GM12878 (cell line): ENCODE results near the gene TNFRSF1A. TPM values are rescaled to one million over a fixed set of nuclear protein-coding genes. Genes with fewer than 3 reads are reported as not detected.

Experiments
- ATAC-seq: fragments of 200-7000 bp; cut with Tn5 transposase; 3 replicates; pipeline ENCODE4 v1.9.1; 2020; ENCODE audit warnings: mild to moderate bottlenecking, moderate library complexity
- BruUV-seq: library from RNA; stranded (reverse); fragments of 400-500 nt; replicated peaks from 2 replicates; lab custom pipeline; 2021; lab: Mats Ljungman, UMichigan
- CTCF ChIA-PET: fragments of 300-600 bp; sonication (Branson Sonifier 250); formaldehyde crosslinking; extraction: SDS; loops from one replicate; lab custom pipeline; 2021; ENCODE audit warnings: inconsistent platforms; lab: Yijun Ruan, JAX
- POLR2A ChIA-PET: fragments of 350-600 bp; formaldehyde crosslinking; extraction: SDS; loops from one replicate; lab custom pipeline; 2021; ENCODE audit warnings: inconsistent platforms; lab: Charles Lee
- RAD21 ChIA-PET: fragments of 300-600 bp; sonication (Branson Sonifier 250); formaldehyde crosslinking; loops from one replicate; lab custom pipeline; 2023; ENCODE audit warnings: antibody characterized with exemption; ENCODE audit not compliant: unreplicated experiment; lab: Charles Lee
- SMC1A ChIA-PET: fragments of 300-600 bp; sonication (Branson Sonifier 250); formaldehyde crosslinking; loops from one replicate; lab custom pipeline; 2023; ENCODE audit not compliant: unreplicated experiment, uncharacterized antibody; lab: Charles Lee
- DNase-seq: peaks from one replicate; pipeline ENCODE4 v3.0.0-alpha.2; 2011; ENCODE audit warnings: low read depth, low spot score
- FAIRE-seq: peaks from 3 replicates; lab custom pipeline; 2011; peaks lifted over from hg19 to GRCh38; lab: Jason Lieb, UNC
- H2AFZ ChIP-seq: 2 replicates; pipeline ENCODE4 v1.6.0; 2011; ENCODE audit warnings: low read depth, low read length, control low read depth; ENCODE audit not compliant: control insufficient read depth
- H3K27ac ChIP-seq: 2 replicates; pipeline ENCODE4 v1.5.1; 2011; ENCODE audit warnings: control low read depth; ENCODE audit not compliant: control insufficient read depth, insufficient read depth
- H3K27me3 ChIP-seq, 2 experiments: replicated peaks in 1 of 2; 2 replicates each; pipeline versions ENCODE4 v1.6.0 to v1.6.1; 2011; ENCODE audit warnings: low read length in 1 of 2; ENCODE audit not compliant: control insufficient read depth in 2 of 2, insufficient read depth in 2 of 2
- H3K36me3 ChIP-seq, 2 experiments: 2 replicates each; pipeline ENCODE4 v1.5.1; 2011; ENCODE audit warnings: low read length in 1 of 2; ENCODE audit not compliant: control insufficient read depth in 2 of 2, insufficient read depth in 2 of 2
- H3K4me1 ChIP-seq: 2 replicates; pipeline ENCODE4 v1.6.1; 2011; ENCODE audit warnings: mild to moderate bottlenecking, low read length, moderate library complexity, mixed read lengths; ENCODE audit not compliant: control insufficient read depth, insufficient read depth
- H3K4me2 ChIP-seq: 2 replicates; pipeline ENCODE4 v1.6.0; 2011; ENCODE audit warnings: control low read depth; ENCODE audit not compliant: control insufficient read depth, insufficient read depth
- H3K4me3 ChIP-seq: fragments of 200-600 bp; sonication (generic); 2 replicates; pipeline ENCODE4 v1.5.1; 2016
- H3K79me2 ChIP-seq: 2 replicates; pipeline ENCODE4 v1.6.0; 2011; ENCODE audit warnings: low read length; ENCODE audit not compliant: control insufficient read depth, insufficient read depth
- H3K9ac ChIP-seq: 2 replicates; pipeline ENCODE4 v1.8.0; 2011; ENCODE audit warnings: low read length, control low read depth, mixed read lengths; ENCODE audit not compliant: control insufficient read depth, insufficient read depth
- H3K9me3 ChIP-seq: replicated peaks from 3 replicates; pipeline ENCODE4 v1.5.1; 2011; ENCODE audit warnings: mild to moderate bottlenecking, low read length; ENCODE audit not compliant: control insufficient read depth, insufficient read depth
- H4K20me1 ChIP-seq: 2 replicates; pipeline ENCODE4 v1.6.0; 2011; ENCODE audit not compliant: control insufficient read depth, insufficient read depth
- ASH2L ChIP-seq: fragments of 300-600, 200-600 bp; sonication (generic); IDR thresholded peaks from 2 replicates; pipeline ENCODE4 v1.6.1; 2017; ENCODE audit warnings: low read depth, mild to moderate bottlenecking, borderline replicate concordance
- BACH1 ChIP-seq: fragments of 450-650 bp; IDR thresholded peaks from 2 replicates; pipeline ENCODE4 v1.6.1; 2017; ENCODE audit warnings: mild to moderate bottlenecking, borderline replicate concordance
- DPF2 ChIP-seq: fragments of 450-650 bp; IDR thresholded peaks from 2 replicates; pipeline ENCODE4 v1.6.1; 2017; ENCODE audit warnings: mild to moderate bottlenecking
- EED ChIP-seq: sonication (generic); IDR thresholded peaks from 2 replicates; pipeline ENCODE4 v1.6.1; 2016; ENCODE audit warnings: antibody characterized with exemption, low read depth
- GABPA ChIP-seq: IDR thresholded peaks from 2 replicates; pipeline ENCODE4 v1.6.1; 2014; ENCODE audit warnings: antibody characterized with exemption, low read depth, mild to moderate bottlenecking, inconsistent platforms
- GATAD2B ChIP-seq: fragments of 450-650 bp; conservative IDR thresholded peaks from 2 replicates; pipeline ENCODE4 v1.6.1; 2017; ENCODE audit warnings: low read depth, mild to moderate bottlenecking, moderate library complexity
- HDGF ChIP-seq: fragments of 450-650 bp; IDR thresholded peaks from 2 replicates; pipeline ENCODE4 v1.6.1; 2016; ENCODE audit warnings: antibody characterized with exemption
- MTA2 ChIP-seq: fragments of 450-650 bp; IDR thresholded peaks from 2 replicates; pipeline ENCODE4 v1.6.1; 2016; ENCODE audit warnings: low read depth, mild to moderate bottlenecking, moderate library complexity
- POLR2A ChIP-seq: IDR thresholded peaks from 2 replicates; pipeline ENCODE4 v1.6.1; 2011; ENCODE audit warnings: low read depth, mild to moderate bottlenecking, low read length
- RAD51 ChIP-seq: fragments of 450-650 bp; IDR thresholded peaks from 2 replicates; pipeline ENCODE4 v1.6.1; 2016; ENCODE audit warnings: moderate library complexity, mild to moderate bottlenecking, inconsistent platforms
- RFX5 ChIP-seq: IDR thresholded peaks from 2 replicates; pipeline ENCODE4 v1.6.1; 2011; ENCODE audit warnings: low read depth, low read length, improper control_type of control experiment
- RUNX3 ChIP-seq: IDR thresholded peaks from 2 replicates; pipeline ENCODE4 v1.6.1; 2012; ENCODE audit warnings: low read length, inconsistent platforms
- SMAD5 ChIP-seq: IDR thresholded peaks from 2 replicates; pipeline ENCODE4 v1.6.1; 2016; ENCODE audit warnings: antibody characterized with exemption, low read depth
- STAT3 ChIP-seq: IDR thresholded peaks from 2 replicates; pipeline ENCODE4 v1.6.1; 2011; ENCODE audit warnings: low read depth, low read length, improper control_type of control experiment
- YBX1 ChIP-seq: fragments of 450-650 bp; IDR thresholded peaks from 2 replicates; pipeline ENCODE4 v1.6.1; 2016; ENCODE audit warnings: antibody characterized with exemption
- WGBS: methylation state at CpG from one replicate; pipeline ENCODE4 v1.1.6; 2016; ENCODE audit warnings: low lambda C conversion rate; ENCODE audit not compliant: insufficient replicate concordance, insufficient coverage; ENCODE audit errors: missing lambda C conversion rate; 5-methylcytosine and 5-hydroxymethylcytosine counted together
- in situ Hi-C: fragments of 300-500 bp; cut with MboI; formaldehyde crosslinking; loops from 9 replicates; pipeline ENCODE4 v1.14.3; 2018; ENCODE audit warnings: mixed read lengths
- intact Hi-C: fragments of 100-400 bp; cut with micrococcal nuclease; formaldehyde crosslinking; loops from one replicate; pipeline ENCODE4 v1.14.2; 2022; ENCODE audit not compliant: unreplicated experiment
- polyA plus RNA-seq, 11 experiments: library from polyadenylated mRNA; depleted of rRNA in 4 of 11; unstranded in 6 of 11; stranded (reverse) in 5 of 11; fragments of >200 nt; fragmentation: Nextera tagmentation in 4 of 11; fragmentation: Illumina TruSeq in 1 of 11; extraction: Ambion mirVana in 4 of 11; extraction: Trizol in 1 of 11; gene quantifications; 1 replicate in 1 of 11; 2 replicates in 10 of 11; pipeline versions ENCODE4 v1.2.1 to v1.2.3, GENCODE V29; 2011 to 2016; ENCODE audit warnings: inconsistent platforms in 2 of 11, missing spikeins in 2 of 11, low read depth in 1 of 11
- total RNA-seq, 4 experiments: library from RNA; depleted of rRNA in 3 of 4; stranded (reverse); fragments of >200 nt in 3 of 4; fragmentation: Illumina TruSeq in 1 of 4; extraction: Trizol in 1 of 4; gene quantifications; 2 replicates each; pipeline versions ENCODE4 v1.2.1 to v1.2.3, GENCODE V29; 2013 to 2021

Gene TNFRSF1A
- total and polyA plus RNA-seq, 10 of the 15 experiments (the other 5 are each of a cell fraction or from before 2014, with no cell fraction given): 0.24 to 16.5 (median 13.0) TPM

DNA sequence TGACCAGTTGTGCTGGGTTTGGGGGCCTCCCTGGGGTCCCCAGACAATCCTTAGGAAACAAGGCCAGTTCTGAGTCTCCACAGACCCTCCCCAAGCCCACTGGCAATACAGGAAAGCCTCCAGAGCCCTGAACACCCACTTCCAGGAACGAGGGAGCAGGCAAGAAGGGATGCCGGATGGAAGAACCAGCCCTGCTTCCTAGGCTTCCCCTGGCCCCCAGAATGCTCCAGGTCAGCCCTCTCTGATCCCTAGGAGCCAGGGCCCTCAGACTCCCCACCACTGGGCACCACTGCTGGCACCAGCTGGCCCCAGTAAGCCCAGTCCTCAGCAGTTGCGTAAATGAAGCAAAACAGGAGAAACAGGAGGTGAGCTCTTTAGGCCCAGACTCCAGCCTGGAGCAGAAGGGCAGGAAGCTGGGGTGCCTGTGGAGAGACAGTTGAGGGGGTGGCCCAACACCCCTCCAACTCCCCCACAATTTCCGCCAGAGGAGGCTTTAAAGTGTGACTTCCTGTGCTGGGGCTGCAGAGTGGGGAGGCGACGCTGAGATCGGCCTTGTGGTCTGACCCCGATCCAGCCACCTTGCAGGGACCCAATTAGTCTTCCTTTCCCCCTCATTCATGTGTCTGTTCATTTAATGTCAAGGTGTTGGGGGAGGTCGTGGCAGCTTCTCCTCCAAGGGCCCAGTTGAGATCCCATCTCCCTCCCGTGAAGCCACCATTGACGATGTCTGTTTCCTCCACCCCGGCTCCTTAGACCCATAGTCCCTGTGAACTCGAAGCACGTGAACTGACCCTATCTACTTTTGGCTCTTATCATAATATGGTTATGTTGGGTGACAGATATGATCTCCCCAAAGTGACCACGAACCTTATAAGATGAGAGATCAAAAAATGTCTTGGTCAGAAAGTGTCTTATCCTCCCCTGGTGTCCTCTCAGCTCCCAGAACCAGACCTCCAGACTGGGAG is 4.7 kb downstream of the TNFRSF1A start (continued):
- TF ChIP-seq STAT3: no peak
- peak; percentile 70 for TF ChIP-seq RUNX3
- no peak for TF ChIP-seq RFX5
- no peak for TF ChIP-seq YBX1
- peak; percentile 68; the same call in 1 of the 2 replicates for TF ChIP-seq GATAD2B

DNA sequence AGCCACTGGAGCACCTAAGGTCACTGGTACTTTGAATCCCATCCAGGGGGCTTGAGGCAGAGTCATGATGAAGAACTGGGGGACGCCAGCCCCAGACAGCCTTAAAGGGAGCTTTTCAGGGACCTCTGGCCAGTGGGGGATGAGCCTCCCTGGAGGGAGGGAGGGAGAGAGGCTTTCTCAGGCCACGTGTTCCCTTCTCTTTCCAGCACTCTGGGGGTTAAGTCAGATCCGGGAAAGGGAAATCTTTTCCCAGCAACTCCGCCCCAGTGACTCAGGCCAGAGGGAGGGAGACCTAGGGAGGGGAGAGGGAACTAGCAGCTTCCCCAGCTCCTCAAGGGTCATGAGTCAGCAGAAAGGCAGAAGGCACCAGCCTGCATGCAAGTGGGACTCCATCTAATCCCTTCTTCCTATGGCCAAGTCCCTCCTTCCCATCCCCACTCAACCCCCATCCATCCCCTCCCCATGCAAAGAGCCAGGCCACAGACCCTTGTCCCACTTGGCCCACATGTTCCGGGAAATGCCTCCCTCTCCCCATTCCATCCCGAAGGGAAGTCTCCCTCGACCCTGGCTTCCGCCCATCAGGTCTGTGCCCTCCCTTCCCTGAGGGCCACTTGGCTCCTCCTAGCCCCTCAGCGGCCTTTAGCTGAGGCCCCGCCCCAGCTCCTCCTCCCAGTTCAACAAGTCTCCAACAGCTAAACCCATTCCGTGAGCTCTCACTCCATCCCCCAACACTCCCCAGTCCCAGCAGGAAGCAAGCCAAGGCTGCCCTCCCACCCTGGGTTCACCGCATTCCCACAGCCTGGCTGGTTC is 5.6 kb downstream of the TNFRSF1A start:
- peak overlapping the region; percentile 68 for H3K9ac ChIP-seq
- no peak for TF ChIP-seq SMAD5
- TF ChIP-seq BACH1: peak; percentile 71; the same call in 1 of the 2 replicates
- TF ChIP-seq ASH2L: no peak
- 0 out of 2 replicates have a peak, but pooled peaks have one; percentile 17 for TF ChIP-seq GATAD2B
- no peak for TF ChIP-seq GABPA
- TF ChIP-seq EED: peak; percentile 47; the same call in 1 of the 2 replicates
- TF ChIP-seq RAD51: peak; percentile 37; the same call in 1 of the 2 replicates
- peak; percentile 53; the same call in 1 of the 2 replicates for TF ChIP-seq HDGF
- 0 out of 2 replicates have a peak, but pooled peaks have one; percentile 8 for TF ChIP-seq MTA2
- peak; percentile 57 for TF ChIP-seq POLR2A
- TF ChIP-seq DPF2: 0 out of 2 replicates have a peak, but pooled peaks have one; percentile 17
- TF ChIP-seq, all 136 proteins: peak for 8
- Histone ChIP-seq H3K27me3 (no peaks in the 10 kb centered on the region), H3K4me2 (peak overlapping the region; percentile 99), H4K20me1 (no peaks in the 10 kb centered on the region), H3K27ac (peak overlapping the region; percentile 93), H3K4me3 (peak overlapping the region; percentile 53), H3K79me2 (peaks cover 53% of the 10 kb centered on the region), H3K4me1 (peaks cover 42% of the 10 kb centered on the region), H3K9me3 (no peaks in the 10 kb centered on the region), H3K36me3 (peaks cover 4 to 8% of the 10 kb centered on the region in 2 experiments; a peak in 3 of 4 replicates), H2AFZ (peak overlapping the region; percentile 72)
- ChIA-PET SMC1A (interaction anchor here (0.7 to 4.6 kb wide), 17 partner anchors 9 to 203 kb away, joined by 3 to 39 read pairs (median 9); partner anchors contain the start of gene CD27), CTCF (interaction anchor here (0.6 to 7.9 kb wide), 20 partner anchors 9 to 202 kb away, joined by 3 to 53 read pairs (median 6); partner anchors contain the start of gene CD27), POLR2A (interaction anchor here (0.7 to 3.4 kb wide), 12 partner anchors 9 to 199 kb away, joined by 3 to 22 read pairs (median 8); partner anchors contain the start of genes CD27, TAPBPL and VAMP1), RAD21 (interaction anchor here (0.7 to 3.8 kb wide), 19 partner anchors 9 to 201 kb away, joined by 3 to 44 read pairs (median 5); partner anchors contain the start of genes MRPL51 and VAMP1)
- ATAC-seq: peak; percentile 72
- BruUV-seq: TSS peak; percentile 69
- no peak for DNase-seq
- intact Hi-C loops (loop anchor here (2.0 to 5.0 kb wide), 3 partner anchors 86 to 196 kb away; partner anchors contain the start of gene GAPDH), in situ Hi-C loops (loop anchor here (5.0 kb wide), 1 partner anchor 131 kb away; no protein-coding TSS in a partner anchor)
- WGBS: 54% methylated on average over 10 of the region's 12 CpGs
- FAIRE-seq: peak; percentile 54
